Measurements from ENCODE around the gene KCP. TPM values are rescaled to one million over a fixed set of nuclear protein-coding genes. Genes with fewer than 3 reads are reported as not detected.

KCP gene
- total RNA-seq, 4 donors from 2014 or later = 0.16 to 2.3 (median 1.1) TPM

DNA sequence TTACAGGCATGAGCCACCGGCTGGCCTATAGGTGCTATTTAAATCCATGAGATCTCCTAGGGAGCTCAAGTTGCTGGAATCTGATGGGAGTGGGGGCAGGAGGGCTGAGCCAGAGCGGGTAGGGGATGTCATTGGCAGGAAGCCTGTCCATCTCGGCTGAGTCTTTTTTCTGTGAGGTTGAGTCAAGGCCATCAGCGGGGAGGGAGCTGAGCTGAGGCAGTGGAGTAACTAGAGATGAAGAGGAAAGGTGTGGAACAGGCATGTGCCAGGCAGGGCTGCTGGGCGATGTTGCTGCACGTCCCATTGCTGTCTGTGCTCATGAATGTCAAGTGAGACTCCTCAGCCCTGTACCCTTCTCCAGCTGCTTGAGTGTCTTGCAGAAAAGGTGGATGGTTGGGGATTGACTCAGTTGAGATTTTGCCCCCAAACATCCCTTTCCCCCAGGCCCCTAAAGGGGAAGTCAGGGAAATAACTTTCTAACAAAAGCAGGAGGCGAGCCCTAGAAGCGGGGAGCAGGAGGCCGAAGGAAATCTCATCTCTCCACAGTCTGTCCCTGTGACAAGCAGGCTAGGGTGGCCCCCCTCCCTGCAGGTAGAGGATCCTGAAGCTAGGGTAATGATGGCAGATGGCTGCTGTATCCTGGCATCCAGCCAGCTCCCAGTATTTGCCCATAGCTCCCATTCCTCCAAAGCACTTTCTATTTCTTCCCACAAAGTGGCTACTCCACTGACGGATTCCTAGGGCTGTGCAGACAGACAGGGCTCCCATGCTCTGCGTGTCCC, 42.5 kb downstream of the KCP start:
- TF ChIP-seq, protein P1, sequence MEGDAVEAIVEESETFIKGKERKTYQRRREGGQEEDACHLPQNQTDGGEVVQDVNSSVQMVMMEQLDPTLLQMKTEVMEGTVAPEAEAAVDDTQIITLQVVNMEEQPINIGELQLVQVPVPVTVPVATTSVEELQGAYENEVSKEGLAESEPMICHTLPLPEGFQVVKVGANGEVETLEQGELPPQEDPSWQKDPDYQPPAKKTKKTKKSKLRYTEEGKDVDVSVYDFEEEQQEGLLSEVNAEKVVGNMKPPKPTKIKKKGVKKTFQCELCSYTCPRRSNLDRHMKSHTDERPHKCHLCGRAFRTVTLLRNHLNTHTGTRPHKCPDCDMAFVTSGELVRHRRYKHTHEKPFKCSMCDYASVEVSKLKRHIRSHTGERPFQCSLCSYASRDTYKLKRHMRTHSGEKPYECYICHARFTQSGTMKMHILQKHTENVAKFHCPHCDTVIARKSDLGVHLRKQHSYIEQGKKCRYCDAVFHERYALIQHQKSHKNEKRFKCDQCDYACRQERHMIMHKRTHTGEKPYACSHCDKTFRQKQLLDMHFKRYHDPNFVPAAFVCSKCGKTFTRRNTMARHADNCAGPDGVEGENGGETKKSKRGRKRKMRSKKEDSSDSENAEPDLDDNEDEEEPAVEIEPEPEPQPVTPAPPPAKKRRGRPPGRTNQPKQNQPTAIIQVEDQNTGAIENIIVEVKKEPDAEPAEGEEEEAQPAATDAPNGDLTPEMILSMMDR (IDR thresholded peaks at IDR 0.05; ENCODE audit: low read depth) = no peak

DNA sequence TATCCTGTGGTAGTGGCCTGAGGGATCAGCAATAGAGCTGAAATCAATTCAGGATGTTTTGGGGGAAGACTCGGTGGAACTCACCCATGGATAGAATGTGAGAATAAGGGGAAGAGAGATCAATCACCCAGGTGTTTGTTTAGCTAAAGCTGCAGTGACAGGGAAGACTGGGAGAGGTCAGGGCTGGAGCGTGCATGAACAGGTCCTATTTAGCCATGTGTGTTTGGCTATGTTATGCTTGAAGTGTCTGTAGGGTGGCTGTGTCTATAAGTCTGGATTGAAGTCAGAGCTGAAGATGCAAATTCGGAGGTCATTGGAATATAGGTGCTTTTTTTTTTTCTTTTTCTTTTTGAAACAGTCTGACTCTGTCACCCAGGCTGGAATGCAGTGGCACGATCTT, 43.3 kb downstream of the KCP start:
- TF ChIP-seq, protein P1 (IDR thresholded peaks at IDR 0.05; ENCODE audit: low read depth) = no peak

DNA sequence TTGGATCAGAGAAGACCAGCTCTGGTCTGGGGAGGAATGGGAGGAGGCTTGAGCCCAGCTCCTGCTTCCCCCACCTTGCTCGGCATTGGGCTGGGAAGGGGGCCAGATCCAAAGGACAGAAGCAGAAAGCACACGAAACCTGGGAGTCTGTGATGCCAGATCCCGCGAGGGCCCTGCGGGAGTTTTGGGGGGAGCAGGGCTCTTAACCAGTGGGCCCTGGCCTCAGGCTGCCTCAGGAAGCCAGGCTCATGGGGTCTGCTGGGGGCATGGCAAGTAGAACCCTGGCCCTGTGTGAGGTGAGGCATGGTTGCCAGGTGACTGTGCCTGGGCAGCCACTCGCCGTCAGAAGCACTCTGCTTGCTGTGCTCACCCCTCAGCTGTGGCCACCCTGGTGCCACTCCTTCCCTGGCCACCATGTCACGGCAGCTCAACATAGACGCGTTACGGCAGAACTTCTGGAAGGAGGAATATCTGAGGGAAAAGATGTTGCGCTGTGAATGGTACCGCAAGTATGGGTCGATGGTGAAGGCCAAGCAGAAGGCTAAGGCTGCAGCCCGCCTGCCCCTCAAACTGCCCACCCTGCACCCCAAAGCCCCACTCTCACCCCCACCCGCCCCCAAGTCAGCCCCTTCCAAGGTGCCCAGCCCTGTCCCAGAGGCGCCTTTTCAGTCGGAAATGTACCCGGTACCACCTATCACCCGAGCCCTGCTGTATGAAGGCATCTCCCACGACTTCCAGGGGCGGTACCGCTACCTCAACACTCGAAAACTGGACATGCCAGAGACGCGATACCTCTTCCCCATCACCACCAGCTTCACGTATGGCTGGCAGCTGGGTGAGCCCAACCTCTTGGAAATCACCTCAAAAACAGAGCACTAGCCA, 44.3 kb downstream of the KCP start:
- TF ChIP-seq, protein P1 (IDR thresholded peaks at IDR 0.05; ENCODE audit: low read depth) = no peak

DNA sequence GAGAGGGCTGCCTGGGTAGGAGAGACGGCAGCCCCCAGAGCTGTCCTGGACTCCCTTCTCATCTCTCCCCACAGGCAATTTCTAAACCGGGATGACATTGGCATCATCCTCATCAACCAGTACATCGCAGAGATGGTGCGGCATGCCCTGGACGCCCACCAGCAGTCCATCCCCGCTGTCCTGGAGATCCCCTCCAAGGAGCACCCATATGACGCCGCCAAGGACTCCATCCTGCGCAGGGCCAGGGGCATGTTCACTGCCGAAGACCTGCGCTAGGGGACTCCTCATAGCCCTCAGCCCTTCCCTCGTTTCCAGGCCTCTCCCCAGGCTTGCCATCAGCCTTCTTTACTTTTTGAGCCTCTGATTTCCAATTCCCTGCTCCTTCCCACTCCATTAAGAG, 45.2 kb downstream of the KCP start:
- TF ChIP-seq, protein P1 (IDR thresholded peaks at IDR 0.05; ENCODE audit: low read depth) = no peak

DNA sequence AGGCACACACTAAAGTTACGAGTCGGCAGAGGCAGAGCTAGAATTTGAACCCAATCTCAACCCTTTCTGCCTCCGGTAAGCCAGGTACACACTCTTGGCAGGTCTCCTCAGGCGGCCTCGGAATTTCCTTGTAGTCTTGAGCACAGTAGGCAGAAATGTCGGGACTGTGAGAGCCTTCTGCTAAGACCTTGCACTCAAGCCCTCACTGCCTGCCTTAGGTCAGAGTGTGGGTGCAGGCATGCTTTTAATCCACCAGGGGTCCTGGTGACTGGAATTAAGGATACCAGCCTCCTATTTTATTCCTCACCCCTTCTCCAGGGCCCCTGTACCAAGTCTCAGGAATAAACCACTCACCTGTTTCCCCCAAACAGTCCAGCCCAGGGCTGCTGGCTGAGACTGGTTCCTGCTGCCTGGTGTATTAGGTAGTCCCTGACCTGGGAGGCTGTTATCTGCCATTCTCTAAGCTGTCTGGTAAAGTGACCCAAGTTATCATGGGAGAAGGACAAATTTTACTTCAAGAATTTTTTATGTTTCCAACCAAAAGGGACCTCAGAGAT, 47.0 kb downstream of the KCP start:
- TF ChIP-seq, protein P1 (IDR thresholded peaks at IDR 0.05; ENCODE audit: low read depth) = no peak

DNA sequence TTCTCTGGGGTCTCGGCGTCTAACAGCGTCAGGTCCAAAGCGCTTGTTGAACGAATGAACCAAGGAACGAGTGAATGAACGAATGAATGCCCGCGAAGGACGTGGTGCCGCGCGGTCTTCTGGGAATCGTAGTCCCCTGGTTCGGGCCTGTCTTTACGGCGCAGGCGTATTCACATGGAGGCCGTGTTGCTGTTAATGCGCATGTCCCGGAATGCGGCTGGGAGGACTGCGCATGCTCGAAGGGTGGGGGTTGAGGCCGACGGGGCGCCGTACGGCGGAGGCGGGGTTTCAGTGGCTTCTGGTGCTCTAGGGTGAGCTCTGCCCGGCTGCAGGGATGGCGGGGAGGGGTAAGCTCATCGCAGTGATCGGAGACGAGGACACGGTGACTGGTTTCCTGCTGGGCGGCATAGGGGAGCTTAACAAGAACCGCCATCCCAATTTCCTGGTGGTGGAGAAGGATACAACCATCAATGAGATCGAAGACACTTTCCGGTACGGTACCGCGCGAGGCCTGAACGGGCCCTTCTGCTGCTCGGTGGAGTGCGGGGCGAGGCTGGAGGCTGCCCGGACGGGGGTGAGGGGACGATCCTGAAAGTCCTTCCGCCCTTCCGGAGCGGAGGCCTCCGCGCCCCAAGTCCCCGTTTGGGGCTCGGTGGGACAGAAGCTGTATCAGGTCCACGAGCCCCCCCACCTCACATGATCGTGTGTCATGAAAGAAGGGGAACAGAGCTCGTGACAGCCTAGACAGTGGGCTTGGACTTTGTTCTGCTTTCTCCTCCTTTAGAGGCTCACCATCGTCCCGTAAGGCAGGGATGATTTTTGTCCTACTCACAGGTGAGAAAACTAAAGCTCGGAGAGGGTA, 47.7 kb downstream of the KCP start, which contains the start of gene ATP6V1F:
Gene ATP6V1F (plus strand): TSS at position 286 of the 862 bp plus-strand sequence. CDS start 49 bp downstream, at position 335.
- TF ChIP-seq, protein P1 (IDR thresholded peaks at IDR 0.05; ENCODE audit: low read depth) = no peak
